GM12891 (cell line): Measurements from ENCODE around the gene DYNC1H1.

Experiments
- POLR2A ChIP-seq: IDR thresholded peaks from 2 replicates; pipeline ENCODE4 v1.6.1; 2011; ENCODE audit warnings: low read depth, low read length, control low read depth
- POLR2AphosphoS5 ChIP-seq: IDR thresholded peaks from 2 replicates; pipeline ENCODE4 v1.6.1; 2011; ENCODE audit warnings: low read depth, low read length, control low read depth
- SPI1 ChIP-seq: IDR thresholded peaks from 2 replicates; pipeline ENCODE4 v1.6.1; 2011; ENCODE audit warnings: low read depth, low read length, control low read depth

DNA sequence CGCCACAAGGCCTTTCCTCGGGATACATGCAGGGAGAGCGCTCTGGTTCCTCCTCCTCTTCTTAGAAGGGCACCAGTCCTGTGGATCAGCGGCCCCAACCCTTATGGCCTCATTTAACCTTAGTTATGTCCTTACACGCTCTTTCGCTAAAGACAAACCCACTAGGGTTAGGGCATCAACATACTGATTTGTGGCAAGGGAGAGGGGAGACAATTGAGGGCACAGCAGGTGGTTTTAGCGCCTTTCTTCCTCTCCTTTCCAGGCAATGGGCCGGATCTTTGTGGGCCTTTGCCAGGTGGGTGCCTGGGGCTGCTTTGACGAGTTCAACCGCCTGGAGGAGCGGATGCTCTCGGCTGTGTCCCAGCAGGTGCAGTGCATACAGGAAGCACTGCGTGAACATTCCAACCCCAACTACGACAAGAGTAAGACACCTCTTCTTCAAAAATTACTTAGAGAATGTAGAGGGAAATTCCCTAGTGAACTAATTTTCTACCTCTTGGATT, 43.6 kb downstream of the DYNC1H1 start:
- TF ChIP-seq SPI1 (no peak), POLR2AphosphoS5 (no peak), POLR2A (no peak)
